KG1 (cell line): ENCODE results near the gene NLRP10.

ENCODE experiments used
- DNase-seq: peaks from one replicate; lab custom pipeline; 2025; lab: John Stamatoyannopoulos, UW

Gene NLRP10

DNA sequence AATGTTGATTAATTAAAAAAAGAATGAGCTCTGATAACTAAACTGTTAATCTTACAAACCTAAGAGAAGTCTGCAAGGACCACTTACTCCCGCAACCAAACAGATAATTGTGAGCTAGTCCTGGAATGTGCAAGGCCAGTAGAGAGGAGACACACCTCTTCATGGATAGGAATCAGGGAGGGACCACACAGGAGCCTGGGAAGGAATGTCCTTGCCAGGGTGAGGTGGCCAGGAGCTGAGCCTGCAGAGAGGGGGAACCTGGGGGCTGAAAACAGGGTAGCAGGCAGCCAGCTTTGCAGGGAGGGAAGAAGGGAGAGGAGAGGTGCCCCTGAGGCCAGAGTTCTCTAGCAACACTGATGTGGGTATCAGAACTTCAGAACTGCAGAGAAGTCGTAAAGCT, 9.4 kb upstream of the NLRP10 start:
- no peak for DNase-seq

DNA sequence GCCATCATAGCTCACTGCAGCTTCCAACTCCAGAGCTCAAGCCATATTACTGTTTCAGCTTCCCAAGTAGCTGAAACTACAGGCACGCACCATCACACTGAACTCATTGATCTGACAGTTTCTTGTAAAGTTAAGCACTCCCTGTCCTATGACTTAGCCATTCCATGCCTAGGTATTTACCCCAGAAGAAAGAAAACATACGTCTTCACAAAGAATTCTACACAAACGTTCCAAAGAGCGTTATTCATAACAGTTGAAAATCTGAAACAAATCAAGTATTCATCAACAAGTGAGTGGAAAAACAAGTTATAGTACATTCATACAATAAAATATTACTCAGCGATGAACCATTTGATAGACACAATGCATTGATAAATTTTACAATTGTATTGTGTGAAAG, 7.8 kb upstream of the NLRP10 start:
- DNase-seq: no peak

DNA sequence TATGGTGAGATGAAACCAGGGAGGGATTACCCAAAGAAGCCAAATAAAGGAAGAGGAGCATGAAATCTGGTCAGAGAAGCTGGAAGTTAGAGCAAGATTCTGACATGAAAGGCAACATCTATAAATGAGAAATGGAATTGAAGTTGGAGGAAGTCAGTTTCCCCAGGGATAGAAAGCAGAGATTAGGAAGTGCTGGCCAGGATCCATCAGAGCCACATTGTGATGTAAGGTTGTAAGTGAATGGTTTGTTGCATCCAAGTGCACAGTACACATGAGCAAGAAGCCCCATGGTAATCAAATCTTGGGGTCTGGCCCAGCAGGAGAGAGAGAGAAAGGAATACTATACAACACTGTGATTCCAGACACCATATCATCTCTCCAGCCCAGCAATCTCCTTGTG, 6.6 kb upstream of the NLRP10 start:
- no peak for DNase-seq

DNA sequence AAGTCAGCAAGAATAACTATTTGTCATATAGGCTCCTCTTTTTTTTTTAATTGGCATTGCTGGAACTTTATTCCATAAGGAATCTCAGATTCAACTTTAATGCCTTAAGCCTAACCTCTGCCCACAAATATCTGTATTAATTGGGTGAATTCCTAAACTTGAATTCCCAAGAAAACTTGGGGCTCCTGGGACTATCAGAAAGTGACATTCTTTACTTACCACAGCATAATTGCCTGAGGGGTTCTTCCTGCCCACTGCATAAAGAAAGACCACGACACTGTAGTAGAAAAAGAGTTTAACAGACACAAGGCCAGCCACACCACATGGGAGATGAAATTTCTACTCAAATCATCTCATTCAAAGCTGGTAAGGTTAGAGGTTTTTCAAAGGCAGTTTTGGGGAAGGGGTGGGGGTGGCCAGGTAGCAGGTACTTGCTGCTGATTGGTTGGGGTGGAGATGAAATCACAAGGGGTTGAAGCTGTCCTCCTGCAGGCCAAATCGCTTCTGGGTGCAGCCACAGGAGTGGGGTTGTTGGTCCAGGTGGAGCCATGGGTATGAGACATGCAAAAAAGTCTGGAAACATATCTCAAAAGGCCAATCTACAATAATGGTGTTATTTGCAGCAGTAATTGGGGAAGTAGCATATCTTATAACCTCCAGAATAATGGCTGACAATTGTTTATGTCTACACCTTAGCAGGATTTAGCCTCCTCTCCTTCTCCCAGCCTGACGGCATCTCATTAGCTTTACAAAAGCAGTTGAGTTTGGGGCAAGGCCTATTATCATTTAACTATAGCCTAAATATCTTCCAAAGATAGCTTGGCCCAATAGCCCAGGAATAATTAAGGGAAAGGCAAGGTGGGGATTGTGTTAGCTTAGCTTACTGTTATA, 4.8 kb upstream of the NLRP10 start:
- no peak for DNase-seq

DNA sequence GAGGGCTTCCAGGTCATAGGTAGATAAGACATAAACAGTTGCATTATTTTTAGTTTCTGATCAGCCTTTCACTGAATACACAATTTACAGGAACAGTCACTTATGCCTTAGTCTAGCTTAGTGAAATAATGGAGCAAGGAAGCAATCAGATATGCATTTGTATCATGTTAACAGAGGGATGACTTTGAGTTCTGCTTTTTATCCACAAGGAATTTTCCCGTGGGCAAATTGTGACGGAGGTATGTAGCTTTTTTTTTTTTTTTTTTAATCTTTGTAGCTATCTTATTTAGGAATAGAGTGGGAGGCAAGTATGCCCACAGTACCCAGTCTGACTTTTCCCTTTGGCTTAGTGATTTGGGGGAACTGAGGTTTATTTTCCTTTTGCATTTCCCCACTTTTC, 3.4 kb upstream of the NLRP10 start:
- no peak for DNase-seq

DNA sequence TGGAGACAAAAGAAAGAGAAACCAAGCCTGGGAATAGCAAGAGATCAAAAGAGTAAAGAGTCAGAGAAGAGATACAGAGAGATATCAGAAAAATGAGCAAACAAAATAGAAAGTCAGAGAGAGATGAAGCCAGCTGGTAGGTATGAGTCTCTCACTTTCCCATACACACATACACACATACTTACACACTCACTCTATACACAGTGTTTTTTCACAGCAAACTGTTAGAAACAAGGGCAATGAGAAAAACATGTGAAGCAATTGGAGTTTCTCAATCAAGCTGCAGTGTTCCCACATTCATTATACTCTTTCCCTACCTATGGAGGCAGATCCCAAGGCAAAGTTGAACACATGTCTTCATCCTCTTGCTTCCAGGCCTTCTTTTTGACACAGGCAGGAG, 2.6 kb upstream of the NLRP10 start:
- no peak for DNase-seq

DNA sequence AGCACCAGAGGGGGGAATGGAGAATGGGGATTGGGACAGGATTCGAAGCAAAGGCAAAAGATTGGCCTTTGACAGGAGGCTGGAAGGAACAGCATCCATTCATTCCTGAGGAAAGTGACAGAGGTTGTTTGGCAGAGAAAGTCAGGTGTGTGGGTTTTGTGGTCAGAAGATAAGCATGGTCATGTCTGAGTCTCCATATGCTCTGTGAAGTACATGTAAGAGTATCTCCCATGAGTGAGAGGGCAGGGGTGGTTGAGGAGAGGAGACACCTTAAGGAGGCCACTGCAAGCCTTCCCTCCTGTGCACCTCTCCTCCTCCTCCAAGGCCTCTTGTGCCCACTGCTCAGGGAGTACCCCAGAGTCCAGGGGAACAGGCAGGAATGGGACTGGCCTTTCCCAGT, 1.9 kb upstream of the NLRP10 start:
- no peak for DNase-seq

DNA sequence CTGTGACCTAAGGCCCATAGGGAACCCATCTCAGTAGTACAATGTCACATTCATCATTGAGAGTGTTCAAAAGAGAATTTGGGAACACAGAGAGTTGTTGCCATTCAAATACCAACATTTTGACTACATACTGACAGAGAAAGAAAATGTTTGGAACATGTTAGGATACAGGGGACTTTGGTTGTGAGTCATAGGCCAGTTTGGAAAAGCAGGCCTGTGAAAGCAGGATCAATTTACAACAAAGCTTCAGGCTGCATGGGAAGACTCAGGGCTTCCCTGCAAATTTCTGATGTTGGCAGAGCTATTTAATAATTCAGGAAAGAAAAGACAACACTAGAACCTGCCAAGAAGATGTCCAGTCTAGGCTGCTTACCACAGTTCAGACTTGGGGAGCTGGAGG, 374 bp downstream of the NLRP10 start:
- no peak for DNase-seq

DNA sequence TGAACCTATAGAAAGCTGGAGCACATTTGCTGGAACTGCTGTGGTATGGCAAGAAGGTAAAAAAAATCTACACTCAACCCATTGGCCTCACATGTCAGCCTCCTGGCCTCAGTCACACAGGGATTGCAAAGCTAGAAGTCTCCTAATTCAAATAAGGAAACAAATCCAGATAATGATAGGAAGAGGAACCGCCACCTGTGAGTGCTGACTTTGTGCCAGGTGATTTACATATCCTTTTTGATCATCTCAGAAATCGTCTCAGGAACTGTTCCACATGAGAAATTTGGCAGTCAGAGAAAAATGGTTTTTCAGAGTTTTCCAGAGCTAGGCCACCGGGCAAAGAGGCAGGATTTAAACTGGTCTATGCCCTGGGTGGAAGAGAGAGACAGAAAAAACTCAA, 986 bp downstream of the NLRP10 start:
- DNase-seq: no peak

DNA sequence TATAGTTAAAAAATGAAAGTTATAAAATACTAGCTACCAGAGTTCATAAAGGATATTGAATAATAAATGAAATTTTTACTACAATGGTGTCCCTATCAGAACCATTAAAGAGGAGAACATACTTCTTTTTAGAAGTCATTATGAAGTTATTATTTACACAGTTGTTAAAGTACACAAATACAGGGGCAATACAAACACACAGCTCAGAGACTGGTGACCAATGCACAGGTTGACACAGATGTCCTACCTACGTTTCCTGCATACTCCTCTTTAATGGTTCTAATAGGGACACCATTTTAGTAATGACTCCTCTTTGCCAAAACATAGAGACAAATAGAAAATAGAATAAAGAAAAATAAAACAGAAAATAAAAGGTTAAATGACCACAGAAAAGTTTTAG, 10.1 kb downstream of the NLRP10 start:
- DNase-seq: no peak

DNA sequence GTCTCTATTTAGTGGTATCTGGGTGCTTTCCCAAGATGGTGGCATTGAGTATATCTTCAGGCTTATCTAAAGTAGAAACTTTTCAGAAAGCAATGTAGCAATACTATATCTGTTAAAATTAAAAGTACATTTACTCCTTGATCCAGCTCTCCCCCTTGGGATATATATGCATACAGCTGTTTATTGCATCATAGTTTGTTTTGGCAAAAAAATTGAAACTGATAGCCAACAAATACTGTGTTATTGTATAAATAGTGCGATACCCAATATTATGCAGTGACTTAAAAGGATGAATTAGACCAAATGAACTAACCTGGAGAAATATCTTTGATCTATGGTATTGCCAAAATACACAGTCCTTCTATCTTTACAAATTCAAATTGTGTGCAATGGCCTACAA, 15.3 kb downstream of the NLRP10 start:
- DNase-seq: no peak

DNA sequence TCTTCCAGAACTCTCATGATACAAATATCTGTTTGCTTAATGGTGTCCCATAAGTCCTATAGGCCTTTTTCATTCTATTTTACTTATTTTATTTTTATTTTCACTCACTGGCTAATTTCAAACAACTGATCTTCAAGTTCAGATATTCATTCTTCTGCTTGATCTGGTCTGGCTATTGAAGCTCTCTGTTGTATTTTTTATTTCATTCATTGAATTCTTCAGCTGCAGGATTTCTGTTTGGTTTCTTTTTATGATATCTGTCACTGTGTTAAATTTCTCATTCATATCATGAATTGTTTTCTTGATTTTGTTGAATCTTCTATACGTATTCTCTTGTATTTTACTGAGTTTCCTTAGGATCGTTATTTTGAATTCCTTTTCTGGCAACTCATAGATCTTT, 21.1 kb downstream of the NLRP10 start:
- DNase-seq: no peak

DNA sequence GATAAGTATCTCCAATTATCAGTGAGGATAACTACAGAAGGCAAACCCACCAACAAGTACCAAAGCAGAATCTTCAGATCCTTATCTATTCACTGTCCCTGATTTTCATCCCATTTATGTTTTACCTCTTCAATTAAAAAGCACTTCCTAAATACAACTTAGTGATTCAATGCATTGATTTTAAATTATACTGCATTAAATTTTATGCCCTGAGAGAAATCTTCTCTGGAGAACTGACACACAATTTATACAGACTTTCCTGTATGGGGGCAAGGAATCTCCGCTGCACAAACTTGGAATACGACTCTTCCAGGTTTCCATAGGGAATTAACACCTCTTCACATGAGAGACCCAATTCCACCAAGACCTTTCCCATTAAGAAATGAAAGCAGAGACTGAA, 23.6 kb downstream of the NLRP10 start, which contains the start of gene OR10A3:
OR10A3 (minus strand) TSS at position 101 of the 400 bp plus-strand sequence. CDS start 2,188 bp downstream, outside the sequence.
- no peak for DNase-seq

DNA sequence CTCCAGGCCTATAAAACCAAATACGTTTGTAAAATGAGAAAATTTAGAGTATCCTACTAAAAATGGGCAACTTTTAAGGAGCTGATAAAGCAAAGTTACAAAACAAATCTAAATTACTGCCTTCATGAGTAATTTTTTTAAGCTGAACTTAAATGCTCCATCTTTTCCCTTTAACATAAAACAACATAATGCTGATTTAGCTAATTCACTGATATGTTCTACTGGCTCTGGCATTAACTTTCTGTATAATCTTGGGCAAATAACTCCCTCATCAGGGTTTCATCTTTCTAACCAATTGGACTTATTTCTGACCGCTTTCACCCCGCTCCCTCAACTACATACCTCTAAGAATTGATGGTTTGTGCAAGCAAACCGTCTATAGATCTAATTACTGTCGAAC, 24.1 kb downstream of the NLRP10 start:
- no peak for DNase-seq

DNA sequence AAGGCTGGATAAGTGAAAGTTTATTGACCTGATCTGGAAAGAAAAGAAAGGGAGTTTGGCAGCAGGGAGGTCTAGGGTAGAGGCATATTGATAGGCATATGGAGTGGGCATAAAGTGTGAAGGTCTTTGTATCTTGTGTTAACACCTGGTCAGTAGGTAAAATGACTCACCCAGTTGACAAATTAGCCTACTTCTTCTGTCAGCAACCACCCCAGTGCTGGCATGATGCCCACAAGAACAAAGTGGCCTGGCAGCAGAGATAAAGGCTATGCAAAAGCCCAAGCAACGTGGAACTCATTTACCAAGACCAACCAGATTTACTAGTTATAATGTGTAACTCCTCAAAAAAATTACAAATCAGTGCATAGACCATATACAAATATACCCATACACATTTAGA, 28.6 kb downstream of the NLRP10 start:
- no peak for DNase-seq

DNA sequence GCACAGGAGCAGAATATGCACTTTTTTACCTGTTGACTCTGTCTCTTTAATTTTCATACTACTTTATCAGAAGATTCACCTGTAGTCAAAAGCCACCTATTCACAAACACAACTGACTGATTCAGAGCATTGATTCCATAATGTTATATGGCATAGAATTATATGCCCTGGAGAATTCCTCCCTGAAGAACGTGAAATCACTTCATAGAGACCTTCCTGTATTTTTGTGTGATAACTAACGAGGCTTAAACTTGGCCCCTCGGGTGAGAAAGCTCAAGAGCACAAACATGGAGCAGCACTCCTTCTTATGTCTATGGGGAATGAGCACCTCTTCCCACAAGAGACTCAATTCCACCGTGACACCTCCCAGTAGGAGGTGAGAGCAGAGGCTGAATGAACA, 34.1 kb downstream of the NLRP10 start, which contains the start of gene OR10A6:
OR10A6 (minus strand) TSS at position 101 of the 400 bp plus-strand sequence. CDS start 2,606 bp downstream, outside the sequence.
- no peak for DNase-seq

DNA sequence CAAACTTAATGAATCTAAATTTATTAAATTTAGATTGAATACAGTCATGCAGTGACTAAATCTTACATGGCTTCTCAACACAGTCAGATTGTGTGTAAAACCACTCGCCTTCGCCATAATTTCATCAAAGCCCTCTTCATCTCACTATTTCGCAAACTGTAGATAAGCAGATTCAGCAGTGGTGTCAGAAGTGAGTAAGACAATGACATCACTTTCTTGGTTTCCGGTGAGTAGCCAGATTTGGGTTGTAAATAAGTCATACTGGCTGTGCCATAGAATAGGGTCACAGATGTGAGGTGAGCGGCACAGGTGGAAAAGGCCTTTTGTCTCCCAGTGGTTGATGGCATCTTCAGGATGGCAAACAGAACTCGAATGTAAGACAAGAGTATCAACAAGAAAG, 37.6 kb downstream of the NLRP10 start:
- DNase-seq: no peak

DNA sequence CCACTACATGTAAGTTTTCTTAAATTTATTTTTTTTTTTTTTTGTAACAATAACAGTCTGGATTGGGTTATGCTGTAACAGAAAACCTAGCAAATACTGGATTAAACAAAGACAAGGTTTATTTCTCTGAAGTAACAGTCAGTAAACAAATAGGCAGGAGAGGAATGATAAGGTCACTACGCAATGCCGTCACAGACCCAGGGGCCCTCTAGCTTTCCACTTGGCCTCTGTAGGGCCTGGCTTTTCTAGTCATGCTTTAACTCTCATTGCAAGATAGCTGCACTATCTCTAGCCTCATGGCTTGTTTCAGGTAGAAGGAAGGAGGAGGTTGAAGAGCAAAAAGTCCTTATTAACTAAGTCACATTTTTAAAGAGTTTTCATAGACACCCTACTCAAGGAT, 40.7 kb downstream of the NLRP10 start:
- DNase-seq: no peak

DNA sequence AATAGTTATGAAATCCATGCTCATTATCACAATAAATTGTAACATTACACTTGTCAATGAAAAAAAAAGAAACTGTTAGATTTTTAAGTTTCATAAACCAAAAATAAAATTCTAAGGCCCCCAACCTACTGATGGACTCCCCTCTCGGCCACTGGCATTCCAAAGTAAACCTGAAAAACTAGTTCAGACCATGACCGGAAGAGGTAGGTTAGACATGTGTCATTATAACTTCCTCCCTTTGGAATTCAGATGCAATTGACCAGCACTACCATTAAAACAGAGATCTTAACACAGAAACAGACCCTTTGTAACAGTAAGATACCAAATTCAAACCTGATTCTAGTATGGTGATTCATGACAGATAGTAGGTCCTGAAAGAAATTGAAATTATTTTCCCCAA, 47.1 kb downstream of the NLRP10 start:
- no peak for DNase-seq
